ENCODE measurements around the gene C16orf46. TPM values are rescaled to one million over a fixed set of nuclear protein-coding genes. Genes with fewer than 3 reads are reported as not detected.

C16orf46 gene
- total and polyA plus RNA-seq, 2 of the 13 experiments (the other 11 are each of a cell fraction or from before 2014, with no cell fraction given) = 0.38 to 0.55 TPM

DNA sequence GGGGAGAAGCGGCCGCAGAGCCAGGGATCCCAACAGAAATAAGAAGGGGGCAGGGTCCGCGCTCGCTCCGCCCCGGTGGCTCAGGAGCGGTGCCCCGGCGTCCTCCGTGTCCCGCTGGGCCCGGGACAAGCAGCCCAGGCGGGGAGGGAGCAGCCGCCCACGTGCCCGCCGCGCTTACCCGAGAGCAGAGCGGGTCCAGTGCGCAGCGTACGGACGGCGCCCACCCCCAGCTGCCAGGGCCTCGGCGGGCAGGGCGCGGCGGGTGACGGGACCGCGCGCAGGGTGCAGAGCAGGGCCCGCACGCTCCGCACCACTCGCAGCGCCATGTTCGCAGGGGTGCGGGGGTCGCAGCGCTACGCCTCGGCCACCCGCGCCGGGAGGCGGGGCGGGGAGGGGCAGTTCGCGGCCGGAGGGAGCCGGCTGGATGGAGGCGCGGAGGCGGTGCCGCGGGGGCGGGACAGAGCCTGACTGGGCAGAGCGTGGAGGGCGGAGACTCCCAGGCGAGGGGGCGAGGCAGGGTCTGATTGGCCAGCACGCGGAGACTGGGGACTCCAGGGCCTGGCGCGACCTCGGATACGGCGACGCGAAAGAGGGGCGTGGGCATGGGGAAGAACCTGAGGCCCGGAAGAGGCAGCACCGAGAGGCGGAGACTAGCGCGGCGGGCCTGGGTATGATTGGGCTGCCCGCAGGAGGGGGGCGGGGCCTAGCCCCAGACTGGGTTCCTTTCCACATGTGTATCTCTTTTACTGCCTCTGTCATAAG is 19.1 kb upstream of the C16orf46 start, which contains the start of gene GCSH (continued):
- TF ChIP-seq AGO2 (optimal IDR thresholded peaks at IDR 0.05; ENCODE audit: low read depth, low read length) (peak; percentile 82), ZNF343 (CRISPR knock-in tag; IDR thresholded peaks at IDR 0.05) (no peak), ONECUT2 (CRISPR knock-in tag; IDR thresholded peaks at IDR 0.05) (no peak), ZNF274 (CRISPR knock-in tag; IDR thresholded peaks at IDR 0.05) (no peak)

DNA sequence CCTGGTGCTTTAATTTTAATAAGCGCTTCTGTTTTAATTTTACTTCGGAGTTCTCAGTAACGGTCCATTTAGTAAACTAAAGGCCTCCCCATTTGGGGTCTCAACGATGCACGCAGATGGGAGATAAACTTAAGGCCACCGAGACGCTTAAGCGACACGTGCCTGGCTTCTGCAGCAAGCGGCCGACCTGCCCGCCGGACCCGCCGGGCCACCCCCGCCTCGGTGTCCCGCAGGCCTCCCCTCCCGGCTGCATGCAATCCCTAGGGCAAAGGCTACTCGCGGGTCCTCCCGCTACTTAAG is 18.6 kb upstream of the C16orf46 start:
- H4K20me1 ChIP-seq (ENCODE audit: insufficient read depth, low read length) = no peaks in the 10 kb centered on the region; the same call in 1 of the 2 replicates
- no peak overlapping the region for H2AFZ ChIP-seq (ENCODE audit: low read length)
- peaks cover 0 to 6% of the 10 kb centered on the region in 2 experiments; a peak in 3 of 5 replicates for H3K36me3 ChIP-seq (replicated peaks in 1 of 2; ENCODE audit: control insufficient read depth in 1 of 2, insufficient read depth in 2 of 2, low read length in 2 of 2)
- ChIA-PET POLR2A (interaction anchor here (1.7 kb wide), 1 partner anchor 19 kb away, joined by 13 read pairs; the partner anchor contains the start of gene C16orf46), CTCF (ENCODE audit: low intra/inter-chr PET ratio, low total read pairs) (no interaction called here)
- intact Hi-C loops (cut with micrococcal nuclease; ENCODE audit: unreplicated experiment) (loop anchor here (5.0 kb wide), 2 partner anchors 58 to 88 kb away; partner anchors contain the start of genes ATMIN, CENPN and CMC2), in situ Hi-C loops (cut with HindIII; ENCODE audit: extremely low pct_ligation_motif_present, low pct_unique_long_range_greater_than_20kb) (no loop called here)
- H3K4me3 ChIP-seq (replicated peaks in 1 of 3; ENCODE audit: insufficient read depth in 1 of 3, low read depth in 2 of 3, low read length in 3 of 3) = peak overlapping the region; percentile 75 to 86 (median 83)
- DNase-seq (ENCODE audit: low spot score) = no peak
- peak; percentile 45 for ATAC-seq
- peak overlapping the region; percentile 85 for H3K9ac ChIP-seq (ENCODE audit: insufficient read depth, low read depth, low read length)
- peaks cover 48% of the 10 kb centered on the region for H3K79me2 ChIP-seq (ENCODE audit: insufficient read depth, low read length)
- no TSS peak for BruUV-seq (replicated peaks)
- FAIRE-seq = no peak
- no peaks in the 10 kb centered on the region for H3K9me3 ChIP-seq (ENCODE audit: low read length)
- no peaks in the 10 kb centered on the region; a peak in 1 of 5 replicates for H3K27me3 ChIP-seq (ENCODE audit: control insufficient read depth in 1 of 2, insufficient read depth in 2 of 2, low read length in 2 of 2)
- peaks cover 52% of the 10 kb centered on the region for H3K4me1 ChIP-seq (ENCODE audit: insufficient read depth, low read length)
- peak overlapping the region; percentile 78 for H3K4me2 ChIP-seq (ENCODE audit: low read depth, low read length)
- peak overlapping the region; percentile 88 for H3K27ac ChIP-seq (ENCODE audit: extremely low read length, insufficient read depth, low read length)
- under 1% methylated on average over 8 of the region's 22 CpGs for WGBS (ENCODE audit: low lambda C conversion rate)
- 0 out of 2 replicates have a peak, but pooled peaks have one; percentile 77 for TF ChIP-seq ZNF225 (CRISPR knock-in tag; IDR thresholded peaks at IDR 0.05)
- TF ChIP-seq ZNF101 (CRISPR knock-in tag; IDR thresholded peaks at IDR 0.05; ENCODE audit: borderline replicate concordance, low read depth) = no peak
- 0 out of 2 replicates have a peak, but pooled peaks have one; percentile 24 for TF ChIP-seq KDM4B (CRISPR knock-in tag; IDR thresholded peaks at IDR 0.05)
- no peak for TF ChIP-seq TOPORS (CRISPR knock-in tag; IDR thresholded peaks at IDR 0.05)
- 0 out of 2 replicates have a peak, but pooled peaks have one; percentile 29 for TF ChIP-seq ZNF746 (CRISPR knock-in tag; IDR thresholded peaks at IDR 0.05)
- TF ChIP-seq, protein P1, sequence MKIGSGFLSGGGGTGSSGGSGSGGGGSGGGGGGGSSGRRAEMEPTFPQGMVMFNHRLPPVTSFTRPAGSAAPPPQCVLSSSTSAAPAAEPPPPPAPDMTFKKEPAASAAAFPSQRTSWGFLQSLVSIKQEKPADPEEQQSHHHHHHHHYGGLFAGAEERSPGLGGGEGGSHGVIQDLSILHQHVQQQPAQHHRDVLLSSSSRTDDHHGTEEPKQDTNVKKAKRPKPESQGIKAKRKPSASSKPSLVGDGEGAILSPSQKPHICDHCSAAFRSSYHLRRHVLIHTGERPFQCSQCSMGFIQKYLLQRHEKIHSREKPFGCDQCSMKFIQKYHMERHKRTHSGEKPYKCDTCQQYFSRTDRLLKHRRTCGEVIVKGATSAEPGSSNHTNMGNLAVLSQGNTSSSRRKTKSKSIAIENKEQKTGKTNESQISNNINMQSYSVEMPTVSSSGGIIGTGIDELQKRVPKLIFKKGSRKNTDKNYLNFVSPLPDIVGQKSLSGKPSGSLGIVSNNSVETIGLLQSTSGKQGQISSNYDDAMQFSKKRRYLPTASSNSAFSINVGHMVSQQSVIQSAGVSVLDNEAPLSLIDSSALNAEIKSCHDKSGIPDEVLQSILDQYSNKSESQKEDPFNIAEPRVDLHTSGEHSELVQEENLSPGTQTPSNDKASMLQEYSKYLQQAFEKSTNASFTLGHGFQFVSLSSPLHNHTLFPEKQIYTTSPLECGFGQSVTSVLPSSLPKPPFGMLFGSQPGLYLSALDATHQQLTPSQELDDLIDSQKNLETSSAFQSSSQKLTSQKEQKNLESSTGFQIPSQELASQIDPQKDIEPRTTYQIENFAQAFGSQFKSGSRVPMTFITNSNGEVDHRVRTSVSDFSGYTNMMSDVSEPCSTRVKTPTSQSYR (CRISPR knock-in tag; IDR thresholded peaks at IDR 0.05; ENCODE audit: borderline replicate concordance) = 0 out of 2 replicates have a peak, but pooled peaks have one; percentile 15
- TF ChIP-seq TCF7L2 (IDR thresholded peaks at IDR 0.05; ENCODE audit: low read depth, low read length) = no peak
- 0 out of 2 replicates have a peak, but pooled peaks have one; percentile 17 for TF ChIP-seq HMG20B (CRISPR knock-in tag; conservative IDR thresholded peaks at IDR 0.05)
- TF ChIP-seq THYN1 (CRISPR knock-in tag; IDR thresholded peaks at IDR 0.05; ENCODE audit: borderline replicate concordance, low read depth) = no peak
- TF ChIP-seq, protein P2, sequence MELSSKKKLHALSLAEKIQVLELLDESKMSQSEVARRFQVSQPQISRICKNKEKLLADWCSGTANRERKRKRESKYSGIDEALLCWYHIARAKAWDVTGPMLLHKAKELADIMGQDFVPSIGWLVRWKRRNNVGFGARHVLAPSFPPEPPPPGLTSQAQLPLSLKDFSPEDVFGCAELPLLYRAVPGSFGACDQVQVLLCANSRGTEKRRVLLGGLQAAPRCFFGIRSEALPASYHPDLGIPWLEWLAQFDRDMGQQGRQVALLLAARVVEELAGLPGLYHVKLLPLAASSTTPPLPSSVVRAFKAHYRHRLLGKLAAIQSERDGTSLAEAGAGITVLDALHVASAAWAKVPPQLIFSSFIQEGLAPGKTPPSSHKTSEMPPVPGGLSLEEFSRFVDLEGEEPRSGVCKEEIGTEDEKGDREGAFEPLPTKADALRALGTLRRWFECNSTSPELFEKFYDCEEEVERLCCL (CRISPR knock-in tag; IDR thresholded peaks at IDR 0.05; ENCODE audit: borderline replicate concordance) = no peak
- no peak for TF ChIP-seq ZNF616 (CRISPR knock-in tag; IDR thresholded peaks at IDR 0.05; ENCODE audit: low read depth)
- TF ChIP-seq, protein P3, sequence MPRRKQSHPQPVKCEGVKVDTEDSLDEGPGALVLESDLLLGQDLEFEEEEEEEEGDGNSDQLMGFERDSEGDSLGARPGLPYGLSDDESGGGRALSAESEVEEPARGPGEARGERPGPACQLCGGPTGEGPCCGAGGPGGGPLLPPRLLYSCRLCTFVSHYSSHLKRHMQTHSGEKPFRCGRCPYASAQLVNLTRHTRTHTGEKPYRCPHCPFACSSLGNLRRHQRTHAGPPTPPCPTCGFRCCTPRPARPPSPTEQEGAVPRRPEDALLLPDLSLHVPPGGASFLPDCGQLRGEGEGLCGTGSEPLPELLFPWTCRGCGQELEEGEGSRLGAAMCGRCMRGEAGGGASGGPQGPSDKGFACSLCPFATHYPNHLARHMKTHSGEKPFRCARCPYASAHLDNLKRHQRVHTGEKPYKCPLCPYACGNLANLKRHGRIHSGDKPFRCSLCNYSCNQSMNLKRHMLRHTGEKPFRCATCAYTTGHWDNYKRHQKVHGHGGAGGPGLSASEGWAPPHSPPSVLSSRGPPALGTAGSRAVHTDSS (CRISPR knock-in tag; conservative IDR thresholded peaks at IDR 0.05) = 0 out of 2 replicates have a peak, but pooled peaks have one; percentile 35

Measured in HepG2 (cell line).